Liver (tissue), 3 donors: ENCODE measurements around the gene ABLIM3.

Source experiments
- ATF3 ChIP-seq: IDR thresholded peaks from 2 replicates; pipeline ENCODE4 v1.6.1; 2016; ENCODE audit warnings: antibody characterized with exemption
- JUND ChIP-seq, 2 donors: IDR thresholded peaks; 2 replicates each; pipeline ENCODE4 v1.6.1; 2016; ENCODE audit warnings: antibody characterized with exemption in 2 of 2
- RAD21 ChIP-seq, 2 donors: IDR thresholded peaks; 2 replicates each; pipeline ENCODE4 v1.6.1; 2016; ENCODE audit warnings: antibody characterized with exemption in 2 of 2, mild to moderate bottlenecking in 2 of 2
- REST ChIP-seq: IDR thresholded peaks from 2 replicates; pipeline ENCODE4 v1.6.1; 2016; ENCODE audit warnings: antibody characterized with exemption, mild to moderate bottlenecking
- YY1 ChIP-seq: IDR thresholded peaks from 2 replicates; pipeline ENCODE4 v1.6.1; 2016; ENCODE audit warnings: antibody characterized with exemption, mild to moderate bottlenecking
- TF ChIP-seq, protein P1 (sequence below): fragments of 150-350 bp; IDR thresholded peaks from 2 replicates; pipeline ENCODE4 v1.5.1; 2017; ENCODE audit warnings: improper control_type of control experiment, low read depth, low read length; ENCODE audit not compliant: missing input control
- donor health status: healthy.
- donor health status: healthy.

- TF ChIP-seq, protein P1, sequence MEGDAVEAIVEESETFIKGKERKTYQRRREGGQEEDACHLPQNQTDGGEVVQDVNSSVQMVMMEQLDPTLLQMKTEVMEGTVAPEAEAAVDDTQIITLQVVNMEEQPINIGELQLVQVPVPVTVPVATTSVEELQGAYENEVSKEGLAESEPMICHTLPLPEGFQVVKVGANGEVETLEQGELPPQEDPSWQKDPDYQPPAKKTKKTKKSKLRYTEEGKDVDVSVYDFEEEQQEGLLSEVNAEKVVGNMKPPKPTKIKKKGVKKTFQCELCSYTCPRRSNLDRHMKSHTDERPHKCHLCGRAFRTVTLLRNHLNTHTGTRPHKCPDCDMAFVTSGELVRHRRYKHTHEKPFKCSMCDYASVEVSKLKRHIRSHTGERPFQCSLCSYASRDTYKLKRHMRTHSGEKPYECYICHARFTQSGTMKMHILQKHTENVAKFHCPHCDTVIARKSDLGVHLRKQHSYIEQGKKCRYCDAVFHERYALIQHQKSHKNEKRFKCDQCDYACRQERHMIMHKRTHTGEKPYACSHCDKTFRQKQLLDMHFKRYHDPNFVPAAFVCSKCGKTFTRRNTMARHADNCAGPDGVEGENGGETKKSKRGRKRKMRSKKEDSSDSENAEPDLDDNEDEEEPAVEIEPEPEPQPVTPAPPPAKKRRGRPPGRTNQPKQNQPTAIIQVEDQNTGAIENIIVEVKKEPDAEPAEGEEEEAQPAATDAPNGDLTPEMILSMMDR: no peak
- TF ChIP-seq RAD21 (IDR thresholded peaks at IDR 0.05) (no peak), JUND (IDR thresholded peaks at IDR 0.05) (peak in 1 of 2 donors; percentile 22), YY1 (no peak), REST (no peak), ATF3 (no peak)
Measured at GRCh38 chr5:149162401-149163084, 21.2 kb downstream of the ABLIM3 start.
